Measurements from ENCODE around the gene DERA.

Gene DERA

DNA sequence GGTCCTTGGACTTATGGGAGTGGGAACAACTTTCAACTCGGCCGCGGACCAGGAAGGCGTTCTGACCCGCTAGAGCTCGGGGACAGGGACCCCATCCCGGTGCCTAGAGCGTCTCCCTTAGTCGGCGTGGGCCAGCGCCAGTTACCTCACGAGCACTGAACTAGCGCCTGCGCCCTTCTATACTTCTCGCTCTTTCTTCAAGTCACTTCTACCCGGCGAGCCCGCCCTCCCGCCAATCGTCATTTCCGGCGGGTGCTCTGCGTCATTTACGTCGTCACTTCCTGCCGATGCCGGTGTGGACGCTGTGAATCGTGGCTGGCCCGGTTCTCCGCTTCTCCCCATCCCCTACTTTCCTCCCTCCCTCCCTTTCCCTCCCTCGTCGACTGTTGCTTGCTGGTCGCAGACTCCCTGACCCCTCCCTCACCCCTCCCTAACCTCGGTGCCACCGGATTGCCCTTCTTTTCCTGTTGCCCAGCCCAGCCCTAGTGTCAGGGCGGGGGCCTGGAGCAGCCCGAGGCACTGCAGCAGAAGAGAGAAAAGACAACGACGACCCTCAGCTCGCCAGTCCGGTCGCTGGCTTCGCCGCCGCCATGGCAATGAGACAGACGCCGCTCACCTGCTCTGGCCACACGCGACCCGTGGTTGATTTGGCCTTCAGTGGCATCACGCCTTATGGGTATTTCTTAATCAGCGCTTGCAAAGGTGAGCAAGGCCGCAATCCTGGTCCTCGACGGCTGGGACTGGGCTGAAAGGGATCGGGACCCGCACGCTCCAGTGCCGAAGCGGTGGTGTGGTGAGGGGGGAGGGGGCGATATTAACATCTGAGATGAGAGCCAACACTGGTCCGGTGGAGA is 28.8 kb upstream of the DERA start, which contains the start of gene STRAP:
STRAP (plus strand) TSS at position 270 of the 854 bp plus-strand sequence; CDS start at position 591, 321 bp downstream.
- Histone ChIP-seq H3K4me3 (ENCODE audit: low read depth, low read length) (peak within 1 kb of the TSS; percentile 83), H3K4me1 (ENCODE audit: control insufficient read depth, insufficient read depth, low read length) (peaks cover 18% of the 10 kb centered on the region), H3K27ac (ENCODE audit: extremely low read depth, low read depth, low read length) (peak within 1 kb of the TSS; percentile 97), H3K9me3 (ENCODE audit: control insufficient read depth, insufficient read depth, low read depth, low read length) (no peaks in the 10 kb centered on the region), H3K36me3 (ENCODE audit: control insufficient read depth in 2 of 2, insufficient read depth in 1 of 2, low read length in 2 of 2) (peaks cover 3 to 33% of the 10 kb centered on the region in 2 experiments; a peak in 2 of 3 replicates)
- POLR2A ChIA-PET = interaction anchor here (1.0 to 1.7 kb wide), 3 partner anchors 16 to 29 kb away, joined by 4 to 6 read pairs (median 5); partner anchors contain the start of gene DERA
- CTCF ChIA-PET = interaction anchor here (0.7 kb wide), 1 partner anchor 135 kb away, joined by 3 read pairs; no protein-coding TSS in a partner anchor
- TF ChIP-seq ZNF169 (tag by site-specific recombination; IDR thresholded peaks at IDR 0.05) (no peak), ZSCAN23 (tag by site-specific recombination; IDR thresholded peaks at IDR 0.05) (no peak), ZNF571 (tag by site-specific recombination; IDR thresholded peaks at IDR 0.05) (no peak), SALL2 (tag by site-specific recombination; IDR thresholded peaks at IDR 0.05; ENCODE audit: borderline replicate concordance) (no peak), ZNF184 (tag by site-specific recombination; IDR thresholded peaks at IDR 0.05) (no peak), ZNF654 (tag by site-specific recombination; IDR thresholded peaks at IDR 0.05; ENCODE audit: low read depth) (no peak), ZNF76 (tag by site-specific recombination; IDR thresholded peaks at IDR 0.05; ENCODE audit: borderline replicate concordance, low read depth) (peak; percentile 78; the same call in 1 of the 2 replicates), ZNF843 (tag by site-specific recombination; IDR thresholded peaks at IDR 0.05) (no peak), GLIS2 (tag by site-specific recombination; IDR thresholded peaks at IDR 0.05) (0 out of 2 replicates have a peak, but pooled peaks have one; percentile 38), ZNF664 (tag by site-specific recombination; IDR thresholded peaks at IDR 0.05) (no peak), IKZF3 (tag by site-specific recombination; IDR thresholded peaks at IDR 0.05) (no peak), ZNF48 (tag by site-specific recombination; IDR thresholded peaks at IDR 0.05) (no peak), YY1 (tag by site-specific recombination; IDR thresholded peaks at IDR 0.05) (no peak; the same call in 1 of the 2 replicates), ZNF23 (tag by site-specific recombination; IDR thresholded peaks at IDR 0.05; ENCODE audit: borderline replicate concordance) (no peak), ZNF785 (tag by site-specific recombination; IDR thresholded peaks at IDR 0.05) (no peak), ZNF174 (tag by site-specific recombination; IDR thresholded peaks at IDR 0.05) (no peak), ZNF2 (tag by site-specific recombination; IDR thresholded peaks at IDR 0.05) (no peak), ZNF366 (tag by site-specific recombination; conservative IDR thresholded peaks at IDR 0.05) (peak; percentile 93), MEIS1 (CRISPR knock-in tag; IDR thresholded peaks at IDR 0.05; ENCODE audit: borderline replicate concordance) (no peak), PRDM1 (tag by site-specific recombination; IDR thresholded peaks at IDR 0.05) (peak; percentile 89), ZNF558 (tag by site-specific recombination; IDR thresholded peaks at IDR 0.05) (no peak)
- TF ChIP-seq, protein P1, sequence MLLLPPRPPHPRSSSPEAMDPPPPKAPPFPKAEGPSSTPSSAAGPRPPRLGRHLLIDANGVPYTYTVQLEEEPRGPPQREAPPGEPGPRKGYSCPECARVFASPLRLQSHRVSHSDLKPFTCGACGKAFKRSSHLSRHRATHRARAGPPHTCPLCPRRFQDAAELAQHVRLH (tag by site-specific recombination; IDR thresholded peaks at IDR 0.05) = no peak; the same call in 1 of the 2 replicates
- TF ChIP-seq, protein P2, sequence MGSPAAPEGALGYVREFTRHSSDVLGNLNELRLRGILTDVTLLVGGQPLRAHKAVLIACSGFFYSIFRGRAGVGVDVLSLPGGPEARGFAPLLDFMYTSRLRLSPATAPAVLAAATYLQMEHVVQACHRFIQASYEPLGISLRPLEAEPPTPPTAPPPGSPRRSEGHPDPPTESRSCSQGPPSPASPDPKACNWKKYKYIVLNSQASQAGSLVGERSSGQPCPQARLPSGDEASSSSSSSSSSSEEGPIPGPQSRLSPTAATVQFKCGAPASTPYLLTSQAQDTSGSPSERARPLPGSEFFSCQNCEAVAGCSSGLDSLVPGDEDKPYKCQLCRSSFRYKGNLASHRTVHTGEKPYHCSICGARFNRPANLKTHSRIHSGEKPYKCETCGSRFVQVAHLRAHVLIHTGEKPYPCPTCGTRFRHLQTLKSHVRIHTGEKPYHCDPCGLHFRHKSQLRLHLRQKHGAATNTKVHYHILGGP (tag by site-specific recombination; IDR thresholded peaks at IDR 0.05) = no peak
- TF ChIP-seq, protein P3, sequence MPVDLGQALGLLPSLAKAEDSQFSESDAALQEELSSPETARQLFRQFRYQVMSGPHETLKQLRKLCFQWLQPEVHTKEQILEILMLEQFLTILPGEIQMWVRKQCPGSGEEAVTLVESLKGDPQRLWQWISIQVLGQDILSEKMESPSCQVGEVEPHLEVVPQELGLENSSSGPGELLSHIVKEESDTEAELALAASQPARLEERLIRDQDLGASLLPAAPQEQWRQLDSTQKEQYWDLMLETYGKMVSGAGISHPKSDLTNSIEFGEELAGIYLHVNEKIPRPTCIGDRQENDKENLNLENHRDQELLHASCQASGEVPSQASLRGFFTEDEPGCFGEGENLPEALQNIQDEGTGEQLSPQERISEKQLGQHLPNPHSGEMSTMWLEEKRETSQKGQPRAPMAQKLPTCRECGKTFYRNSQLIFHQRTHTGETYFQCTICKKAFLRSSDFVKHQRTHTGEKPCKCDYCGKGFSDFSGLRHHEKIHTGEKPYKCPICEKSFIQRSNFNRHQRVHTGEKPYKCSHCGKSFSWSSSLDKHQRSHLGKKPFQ (tag by site-specific recombination; IDR thresholded peaks at IDR 0.05) = no peak
- TF ChIP-seq, protein P4, sequence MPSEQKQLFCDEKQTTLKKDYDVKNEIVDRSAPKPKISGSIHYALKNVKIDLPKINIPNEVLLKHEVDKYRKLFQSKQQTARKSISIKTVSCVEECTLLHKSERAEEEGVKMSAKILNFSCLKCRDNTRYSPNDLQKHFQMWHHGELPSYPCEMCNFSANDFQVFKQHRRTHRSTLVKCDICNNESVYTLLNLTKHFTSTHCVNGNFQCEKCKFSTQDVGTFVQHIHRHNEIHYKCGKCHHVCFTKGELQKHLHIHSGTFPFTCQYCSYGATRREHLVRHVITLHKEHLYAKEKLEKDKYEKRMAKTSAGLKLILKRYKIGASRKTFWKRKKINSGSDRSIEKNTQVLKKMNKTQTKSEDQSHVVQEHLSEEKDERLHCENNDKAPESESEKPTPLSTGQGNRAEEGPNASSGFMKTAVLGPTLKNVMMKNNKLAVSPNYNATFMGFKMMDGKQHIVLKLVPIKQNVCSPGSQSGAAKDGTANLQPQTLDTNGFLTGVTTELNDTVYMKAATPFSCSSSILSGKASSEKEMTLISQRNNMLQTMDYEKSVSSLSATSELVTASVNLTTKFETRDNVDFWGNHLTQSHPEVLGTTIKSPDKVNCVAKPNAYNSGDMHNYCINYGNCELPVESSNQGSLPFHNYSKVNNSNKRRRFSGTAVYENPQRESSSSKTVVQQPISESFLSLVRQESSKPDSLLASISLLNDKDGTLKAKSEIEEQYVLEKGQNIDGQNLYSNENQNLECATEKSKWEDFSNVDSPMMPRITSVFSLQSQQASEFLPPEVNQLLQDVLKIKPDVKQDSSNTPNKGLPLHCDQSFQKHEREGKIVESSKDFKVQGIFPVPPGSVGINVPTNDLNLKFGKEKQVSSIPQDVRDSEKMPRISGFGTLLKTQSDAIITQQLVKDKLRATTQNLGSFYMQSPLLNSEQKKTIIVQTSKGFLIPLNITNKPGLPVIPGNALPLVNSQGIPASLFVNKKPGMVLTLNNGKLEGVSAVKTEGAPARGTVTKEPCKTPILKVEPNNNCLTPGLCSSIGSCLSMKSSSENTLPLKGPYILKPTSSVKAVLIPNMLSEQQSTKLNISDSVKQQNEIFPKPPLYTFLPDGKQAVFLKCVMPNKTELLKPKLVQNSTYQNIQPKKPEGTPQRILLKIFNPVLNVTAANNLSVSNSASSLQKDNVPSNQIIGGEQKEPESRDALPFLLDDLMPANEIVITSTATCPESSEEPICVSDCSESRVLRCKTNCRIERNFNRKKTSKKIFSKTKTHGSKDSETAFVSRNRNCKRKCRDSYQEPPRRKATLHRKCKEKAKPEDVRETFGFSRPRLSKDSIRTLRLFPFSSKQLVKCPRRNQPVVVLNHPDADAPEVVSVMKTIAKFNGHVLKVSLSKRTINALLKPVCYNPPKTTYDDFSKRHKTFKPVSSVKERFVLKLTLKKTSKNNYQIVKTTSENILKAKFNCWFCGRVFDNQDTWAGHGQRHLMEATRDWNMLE (tag by site-specific recombination; conservative IDR thresholded peaks at IDR 0.05; ENCODE audit: low read depth) = peak; percentile 74
- TF ChIP-seq, protein P5, sequence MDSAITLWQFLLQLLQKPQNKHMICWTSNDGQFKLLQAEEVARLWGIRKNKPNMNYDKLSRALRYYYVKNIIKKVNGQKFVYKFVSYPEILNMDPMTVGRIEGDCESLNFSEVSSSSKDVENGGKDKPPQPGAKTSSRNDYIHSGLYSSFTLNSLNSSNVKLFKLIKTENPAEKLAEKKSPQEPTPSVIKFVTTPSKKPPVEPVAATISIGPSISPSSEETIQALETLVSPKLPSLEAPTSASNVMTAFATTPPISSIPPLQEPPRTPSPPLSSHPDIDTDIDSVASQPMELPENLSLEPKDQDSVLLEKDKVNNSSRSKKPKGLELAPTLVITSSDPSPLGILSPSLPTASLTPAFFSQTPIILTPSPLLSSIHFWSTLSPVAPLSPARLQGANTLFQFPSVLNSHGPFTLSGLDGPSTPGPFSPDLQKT (IDR thresholded peaks at IDR 0.05; ENCODE audit: borderline replicate concordance, low read depth, low read length) = no peak
- TF ChIP-seq, protein P6, sequence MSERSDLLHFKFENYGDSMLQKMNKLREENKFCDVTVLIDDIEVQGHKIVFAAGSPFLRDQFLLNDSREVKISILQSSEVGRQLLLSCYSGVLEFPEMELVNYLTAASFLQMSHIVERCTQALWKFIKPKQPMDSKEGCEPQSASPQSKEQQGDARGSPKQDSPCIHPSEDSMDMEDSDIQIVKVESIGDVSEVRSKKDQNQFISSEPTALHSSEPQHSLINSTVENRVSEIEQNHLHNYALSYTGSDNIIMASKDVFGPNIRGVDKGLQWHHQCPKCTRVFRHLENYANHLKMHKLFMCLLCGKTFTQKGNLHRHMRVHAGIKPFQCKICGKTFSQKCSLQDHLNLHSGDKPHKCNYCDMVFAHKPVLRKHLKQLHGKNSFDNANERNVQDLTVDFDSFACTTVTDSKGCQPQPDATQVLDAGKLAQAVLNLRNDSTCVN (tag by site-specific recombination; optimal IDR thresholded peaks at IDR 0.05) = peak; percentile 61

Data from HEK293 (cell line).